PC-9 (cell line): ENCODE results near the gene TLR1. TPM values are rescaled to one million over a fixed set of nuclear protein-coding genes. Genes with fewer than 3 reads are reported as not detected.

ENCODE experiments used
- BruUV-seq: library from RNA; stranded (reverse); fragments of 400-500 nt; replicated peaks from 2 replicates; lab custom pipeline; 2021; lab: Mats Ljungman, UMichigan
- CTCF ChIA-PET: fragments of 300-600 bp; sonication (Branson Sonifier 250); formaldehyde crosslinking; loops from one replicate; lab custom pipeline; 2022; ENCODE audit warnings: antibody characterized with exemption; lab: Charles Lee
- POLR2A ChIA-PET: fragments of 300-600 bp; sonication (Branson Sonifier 250); formaldehyde crosslinking; loops from one replicate; lab custom pipeline; 2022; ENCODE audit warnings: antibody characterized with exemption; ENCODE audit not compliant: unreplicated experiment; lab: Charles Lee
- DNase-seq, 2 experiments: peaks; one replicate each; pipeline versions ENCODE4 v3.0.0 to v3.0.0-alpha.2; 2015 to 2022; ENCODE audit warnings: mixed read lengths in 1 of 2
- H2AFZ ChIP-seq: fragments of 200-600 bp; sonication (generic); 2 replicates; pipeline ENCODE4 v1.8.1; 2017; ENCODE audit warnings: antibody characterized with exemption
- H3F3A ChIP-seq: fragments of 200-600 bp; sonication (generic); 2 replicates; pipeline ENCODE4 v1.8.1; 2017; ENCODE audit warnings: antibody characterized with exemption, mild to moderate bottlenecking, low read depth; ENCODE audit not compliant: insufficient read depth
- H3K27ac ChIP-seq: fragments of 200-600 bp; sonication (generic); 2 replicates; pipeline ENCODE4 v1.6.1; 2016; ENCODE audit warnings: mixed run types
- H3K27me3 ChIP-seq: fragments of 200-600 bp; sonication (generic); 2 replicates; pipeline ENCODE4 v1.6.1; 2016; ENCODE audit warnings: low read depth, mixed run types; ENCODE audit not compliant: insufficient read depth
- H3K36me3 ChIP-seq: fragments of 200-600 bp; sonication (generic); 2 replicates; pipeline ENCODE4 v1.6.1; 2016; ENCODE audit warnings: low read depth, mixed run types
- H3K4me1 ChIP-seq: fragments of 200-600 bp; sonication (generic); replicated peaks from 2 replicates; pipeline ENCODE4 v1.6.1; 2016; ENCODE audit warnings: mixed run types; ENCODE audit not compliant: insufficient read depth
- H3K4me2 ChIP-seq: fragments of 200-600 bp; sonication (generic); 2 replicates; pipeline ENCODE4 v1.6.1; 2017; ENCODE audit warnings: mixed run types
- H3K4me3 ChIP-seq: fragments of 200-600 bp; sonication (generic); 2 replicates; pipeline ENCODE4 v1.6.1; 2016; ENCODE audit warnings: mixed run types
- H3K79me2 ChIP-seq: fragments of 200-600 bp; sonication (generic); 2 replicates; pipeline ENCODE4 v1.6.1; 2017; ENCODE audit warnings: low read depth, mixed run types
- H3K9me2 ChIP-seq: fragments of 200-600 bp; sonication (generic); 2 replicates; pipeline ENCODE4 v1.8.1; 2017; ENCODE audit warnings: mild to moderate bottlenecking; ENCODE audit not compliant: insufficient read depth
- H3K9me3 ChIP-seq: fragments of 200-600 bp; sonication (generic); 2 replicates; pipeline ENCODE4 v1.8.1; 2016; ENCODE audit warnings: low read depth; ENCODE audit not compliant: insufficient read depth
- H4K20me1 ChIP-seq: fragments of 200-600 bp; sonication (generic); 2 replicates; pipeline ENCODE4 v1.8.1; 2017; ENCODE audit not compliant: insufficient read depth
- CTCF ChIP-seq: fragments of 200-600 bp; sonication (generic); conservative IDR thresholded peaks from 2 replicates; pipeline ENCODE4 v1.6.1; 2017; ENCODE audit warnings: mixed run types, antibody characterized with exemption, mild to moderate bottlenecking, moderate library complexity
- EZH2 ChIP-seq: fragments of 200-600 bp; sonication (generic); IDR thresholded peaks from 2 replicates; pipeline ENCODE4 v1.8.0; 2017; ENCODE audit warnings: antibody characterized with exemption, low read depth
- intact Hi-C: fragments of 100-400 bp; cut with micrococcal nuclease; formaldehyde crosslinking; loops from one replicate; pipeline ENCODE4 v1.10.0; 2022; ENCODE audit not compliant: unreplicated experiment
- total RNA-seq: library from RNA; stranded (reverse); gene quantifications from 2 replicates; pipeline ENCODE4 v1.2.3, GENCODE V29; 2021

TLR1 gene
- total RNA-seq, 1 experiment from 2014 or later: 3.9 TPM

- Histone ChIP-seq H3K4me3 (no peak overlapping the region), H3K27ac (no peak overlapping the region), H3K4me2 (no peak overlapping the region), H3K79me2 (no peaks in the 10 kb centered on the region), H3K9me2 (no peaks in the 10 kb centered on the region), H2AFZ (no peak overlapping the region), H3K9me3 (no peaks in the 10 kb centered on the region), H4K20me1 (no peaks in the 10 kb centered on the region), H3K4me1 (peaks cover 33% of the 10 kb centered on the region), H3K36me3 (no peaks in the 10 kb centered on the region), H3F3A (peaks cover 15% of the 10 kb centered on the region), H3K27me3 (no peaks in the 10 kb centered on the region)
- ChIA-PET CTCF (no interaction called here), POLR2A (interaction anchor here (0.6 kb wide), 1 partner anchor 207 kb away, joined by 3 read pairs; no protein-coding TSS in a partner anchor)
- TF ChIP-seq EZH2 (no peak), CTCF (no peak)
- BruUV-seq: no TSS peak
- no peak for DNase-seq
- intact Hi-C loops: no loop called here
Observed at GRCh38 chr4:38821739-38822138, 17.1 kb upstream of the TLR1 start.

DNA sequence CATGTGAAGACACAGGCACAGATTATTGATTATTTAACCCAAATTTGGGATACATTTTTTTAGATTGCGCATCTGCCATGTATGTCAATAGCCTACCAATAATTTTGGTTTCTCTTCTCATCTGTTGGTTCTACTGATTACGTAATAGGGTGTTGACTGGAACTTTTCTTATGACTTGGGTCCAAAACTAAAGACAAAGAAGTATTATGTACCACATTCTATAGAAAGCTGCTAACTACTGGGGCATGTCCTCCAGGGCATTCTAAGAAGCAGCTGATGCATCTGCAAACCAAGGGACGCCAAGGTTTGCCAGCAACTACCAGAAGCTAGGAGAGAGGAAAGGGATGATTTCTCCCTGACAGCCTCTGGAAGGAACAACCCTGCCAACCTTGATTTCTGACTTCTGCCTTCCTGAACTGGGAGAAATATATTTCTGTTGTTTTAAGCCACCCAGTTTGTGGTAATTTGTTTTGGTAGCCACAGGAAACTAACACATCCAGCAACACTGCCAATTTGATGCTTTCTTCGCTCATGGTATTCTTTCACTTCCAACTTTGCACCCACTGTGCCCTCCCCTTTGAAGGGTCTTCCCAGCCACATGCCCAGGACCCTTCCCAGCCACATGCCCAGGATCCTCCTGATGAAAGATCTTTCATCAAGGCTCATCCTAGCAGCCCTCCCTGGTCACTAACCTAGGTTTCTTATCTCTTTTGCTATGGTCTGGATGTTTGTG is 15.9 kb upstream of the TLR1 start:
- BruUV-seq: no TSS peak
- H3K9me3 ChIP-seq: no peaks in the 10 kb centered on the region; the same call in 1 of the 2 replicates
- CTCF ChIA-PET: interaction anchor here (1.8 kb wide), 1 partner anchor 38 kb away, joined by 4 read pairs; the partner anchor contains the start of gene TLR10
- no peaks in the 10 kb centered on the region for H4K20me1 ChIP-seq
- H3K27ac ChIP-seq: peak overlapping the region; percentile 87
- peak overlapping the region; percentile 55 for H3K4me2 ChIP-seq
- no peak for DNase-seq
- no peak overlapping the region for H2AFZ ChIP-seq
- H3K9me2 ChIP-seq: no peaks in the 10 kb centered on the region
- H3K79me2 ChIP-seq: no peaks in the 10 kb centered on the region
- intact Hi-C loops: no loop called here
- no peaks in the 10 kb centered on the region for H3K27me3 ChIP-seq
- POLR2A ChIA-PET: no interaction called here
- peaks cover 33% of the 10 kb centered on the region for H3K4me1 ChIP-seq
- H3F3A ChIP-seq: peaks cover 15% of the 10 kb centered on the region
- H3K4me3 ChIP-seq: no peak overlapping the region
- TF ChIP-seq EZH2: no peak
- TF ChIP-seq CTCF: no peak
- H3K36me3 ChIP-seq: no peaks in the 10 kb centered on the region

DNA sequence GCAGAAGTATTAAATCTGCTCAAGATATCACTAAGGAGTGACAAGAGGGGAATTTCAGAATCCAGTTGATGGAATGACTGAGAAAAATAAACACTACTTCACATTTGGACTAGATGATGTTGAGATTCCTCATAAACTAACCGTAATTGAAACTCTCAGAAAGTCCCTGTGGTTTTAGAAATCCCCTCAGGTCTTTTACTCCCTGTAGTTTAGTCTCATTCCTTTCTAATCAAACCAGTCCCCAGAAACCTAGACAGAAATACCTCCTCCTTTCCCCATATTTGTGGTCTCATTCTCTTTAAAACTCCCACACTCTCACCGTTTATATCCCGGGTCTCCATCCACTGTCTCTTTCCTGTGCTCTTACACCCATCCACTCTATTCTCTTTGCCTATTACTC is 15.0 kb upstream of the TLR1 start:
- peak in 1 of 2 experiments; percentile 71 for DNase-seq
- intact Hi-C loops: no loop called here
- H3K4me3 ChIP-seq: peak overlapping the region; percentile 8; the same call in 1 of the 2 replicates
- H3K4me2 ChIP-seq: peak overlapping the region; percentile 55
- ChIA-PET CTCF (interaction anchor here (1.4 to 1.8 kb wide), 2 partner anchors 37 to 61 kb away, joined by 4 read pairs; partner anchors contain the start of gene TLR10), POLR2A (no interaction called here)
- no peaks in the 10 kb centered on the region for H3K79me2 ChIP-seq
- no peaks in the 10 kb centered on the region for H3K27me3 ChIP-seq
- peaks cover 33% of the 10 kb centered on the region for H3K4me1 ChIP-seq
- H3K9me3 ChIP-seq: no peaks in the 10 kb centered on the region; the same call in 1 of the 2 replicates
- no TSS peak for BruUV-seq
- peak overlapping the region; percentile 87 for H3K27ac ChIP-seq
- peaks cover 15% of the 10 kb centered on the region for H3F3A ChIP-seq
- no peak for TF ChIP-seq EZH2
- no peak for TF ChIP-seq CTCF
- no peaks in the 10 kb centered on the region for H3K36me3 ChIP-seq
- no peaks in the 10 kb centered on the region for H3K9me2 ChIP-seq
- H4K20me1 ChIP-seq: no peaks in the 10 kb centered on the region
- no peak overlapping the region for H2AFZ ChIP-seq
